GM18520 (cell line): ENCODE results near the gene P4HA3.

Experiments
- ATAC-seq: cut with Tn5 transposase; IDR thresholded peaks from one replicate; pipeline ENCODE4 v1.9.1; 2021; ENCODE audit not compliant: unreplicated experiment

P4HA3 gene

DNA sequence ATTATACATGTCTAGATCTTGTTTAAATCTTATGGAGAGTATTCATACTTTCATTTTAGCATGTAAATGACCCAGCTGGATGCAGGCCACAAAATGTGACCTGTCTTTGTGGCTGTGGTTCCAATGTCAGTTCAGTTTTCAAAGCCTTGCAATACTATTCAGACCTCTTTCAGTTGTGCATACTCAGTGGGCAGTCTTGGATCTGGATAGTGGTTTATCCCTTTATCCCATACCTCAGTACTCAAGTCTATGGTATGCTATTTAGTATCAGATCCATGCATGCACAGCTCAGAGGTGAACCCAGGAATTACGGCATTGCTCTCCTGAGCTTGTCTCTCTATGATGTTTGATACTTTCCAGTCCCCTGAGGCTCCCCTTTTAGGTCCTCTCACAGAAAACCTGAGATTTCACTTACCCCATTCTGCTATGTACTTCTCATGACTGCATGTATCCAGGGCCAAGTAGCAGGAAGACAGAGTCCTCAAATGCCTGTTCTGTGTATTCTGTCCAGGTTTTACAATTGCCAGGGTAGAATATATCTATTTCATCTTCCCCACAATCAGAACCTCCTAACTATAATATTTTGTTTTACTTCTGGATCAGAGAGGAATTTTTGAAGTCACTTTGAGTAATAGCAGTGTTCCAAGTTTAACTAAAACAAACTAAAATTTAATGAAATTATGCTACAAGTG is 6.9 kb upstream of the P4HA3 start:
- no peak for ATAC-seq

DNA sequence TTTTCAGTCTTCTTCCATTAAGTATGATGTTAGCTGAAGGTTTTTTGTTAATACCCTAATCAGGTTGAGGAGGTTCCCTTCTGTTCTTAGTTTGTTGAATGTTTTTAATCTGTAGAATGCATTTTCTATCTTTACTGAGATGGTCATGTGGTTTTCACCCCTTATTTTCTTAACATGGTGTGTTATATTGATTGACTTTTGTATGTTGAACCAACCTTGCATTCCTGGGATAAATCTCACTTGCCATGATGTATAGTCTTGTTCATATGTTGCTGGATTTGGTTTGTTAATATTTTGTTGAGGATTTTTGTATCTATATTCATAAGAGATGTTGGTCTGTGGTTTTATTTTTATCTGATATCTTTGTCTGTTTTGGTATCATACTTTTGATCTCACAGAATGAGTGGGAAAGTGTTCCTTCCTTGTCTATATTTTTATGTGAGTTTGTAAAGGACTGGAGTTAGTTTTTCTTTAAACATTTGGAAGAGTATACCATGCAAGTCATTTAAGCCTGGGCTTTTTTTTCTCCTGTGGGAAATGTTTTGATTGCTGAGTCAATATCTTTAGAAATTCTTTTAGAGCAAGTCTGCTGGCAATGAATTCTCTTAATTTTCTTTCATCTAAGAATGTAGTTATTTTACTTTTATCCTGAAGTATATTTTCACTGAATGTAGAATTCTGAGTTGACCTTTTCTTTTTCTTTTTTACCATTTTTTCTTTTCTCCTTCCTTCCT is 5.5 kb upstream of the P4HA3 start:
- ATAC-seq: no peak

DNA sequence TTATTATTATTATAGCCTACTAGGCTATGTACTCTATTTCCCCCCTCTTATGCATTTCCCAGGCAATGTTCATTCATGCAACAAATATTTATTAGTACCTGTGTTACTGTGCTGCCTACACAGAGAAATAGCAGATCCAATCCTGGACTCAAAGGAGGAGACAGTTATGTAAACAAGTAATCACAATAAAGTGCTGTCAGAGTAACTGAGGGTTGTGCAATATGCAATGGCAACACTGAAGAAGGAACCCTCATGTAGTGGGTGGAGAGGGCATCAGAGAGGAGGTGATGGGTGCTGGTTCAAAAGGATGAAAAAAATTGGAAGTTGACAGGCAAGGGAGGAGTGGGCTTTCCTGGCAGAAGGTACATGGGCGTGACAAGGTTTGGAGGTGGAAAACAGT is 886 bp upstream of the P4HA3 start:
- ATAC-seq: no peak

DNA sequence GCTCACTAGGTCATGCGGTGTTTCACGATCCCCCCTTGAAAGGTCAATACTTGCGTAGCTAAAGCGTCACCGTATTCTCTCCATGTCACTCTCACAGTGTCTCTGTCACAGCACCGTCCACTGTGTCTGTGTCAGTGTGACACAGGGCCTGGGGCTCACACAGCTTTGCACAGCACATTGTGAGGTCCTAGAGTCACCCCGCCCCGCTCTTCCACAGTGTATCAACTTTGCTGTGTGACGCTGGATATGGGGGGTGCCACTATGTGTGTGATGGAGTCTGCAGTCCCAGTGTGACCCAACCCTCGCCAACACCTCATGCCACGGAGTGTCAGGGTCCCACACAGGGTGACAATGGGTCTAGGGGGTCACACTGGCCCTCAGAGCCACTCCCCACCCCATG is 583 bp downstream of the P4HA3 start:
- no peak for ATAC-seq

DNA sequence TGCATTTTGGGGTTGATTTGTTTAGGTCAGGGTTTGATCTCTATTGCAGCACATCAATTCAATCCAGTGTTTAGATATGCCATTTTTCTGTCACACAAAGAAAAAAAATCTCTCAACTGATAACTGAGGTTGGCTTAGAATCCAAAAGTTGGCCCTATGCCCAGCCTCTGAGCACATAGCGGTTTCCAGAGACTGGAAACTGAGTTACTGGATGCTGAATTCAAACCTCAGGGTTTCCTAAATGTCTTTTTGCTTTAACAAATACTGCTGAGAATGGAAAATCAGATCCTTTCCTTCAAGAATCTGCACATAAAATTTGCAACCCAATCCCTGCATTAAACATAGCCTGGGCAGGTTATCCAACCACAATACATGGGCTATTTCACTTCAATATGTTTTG is 4.0 kb downstream of the P4HA3 start:
- ATAC-seq: no peak

DNA sequence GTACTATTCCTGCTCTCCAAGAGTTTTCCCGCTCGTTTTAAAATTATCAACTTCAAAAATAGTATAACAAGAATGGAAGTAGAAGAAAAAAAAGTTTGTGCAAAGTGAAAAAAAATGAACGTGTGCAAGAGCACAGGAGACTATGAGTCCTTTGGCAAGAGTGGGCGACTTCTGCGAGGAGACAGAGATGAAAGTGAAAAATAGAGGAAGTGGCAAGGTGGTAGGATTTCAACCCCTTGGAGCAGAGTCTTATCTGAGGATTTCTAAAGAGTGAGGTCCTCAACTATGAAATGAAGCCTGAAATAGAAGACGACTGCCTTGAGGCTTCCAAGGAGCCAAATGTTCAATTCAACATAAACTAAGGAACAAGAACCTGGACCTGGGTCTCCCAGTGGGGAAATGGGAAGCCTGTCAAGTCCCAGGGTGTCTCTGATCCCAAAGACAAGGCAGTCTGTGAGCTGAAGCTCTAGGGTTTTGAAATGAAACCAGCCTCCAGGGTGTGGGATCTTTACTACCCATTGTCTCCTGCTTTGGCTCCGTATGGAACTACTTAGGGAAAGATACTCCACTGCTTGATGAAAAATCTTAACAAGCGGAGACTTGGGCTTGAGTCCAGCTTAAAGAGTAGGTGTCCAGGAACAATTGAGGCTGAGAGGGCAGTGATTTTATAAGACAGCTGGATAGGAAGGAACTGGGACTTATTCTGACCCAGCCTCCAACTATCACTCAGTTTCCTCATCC is 4.8 kb downstream of the P4HA3 start:
- ATAC-seq: no peak

DNA sequence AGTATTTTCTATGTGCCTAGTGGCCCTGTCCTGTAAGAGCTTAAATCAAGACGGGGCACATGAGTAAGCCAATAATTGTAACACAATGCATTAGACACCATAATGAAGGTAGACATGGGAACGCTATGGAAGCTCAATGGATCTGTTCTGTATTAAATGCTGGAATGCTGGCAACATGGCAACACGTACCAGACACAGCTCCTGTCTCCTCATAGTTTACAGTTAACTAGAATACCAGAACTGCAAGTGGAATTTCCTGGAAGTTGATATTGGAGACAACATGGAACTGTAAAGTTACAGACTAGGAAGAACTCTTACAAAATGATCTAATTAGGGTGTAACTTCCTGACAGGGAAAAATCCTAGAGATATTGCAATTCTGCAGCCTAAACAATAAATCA is 12.4 kb downstream of the P4HA3 start:
- no peak for ATAC-seq

DNA sequence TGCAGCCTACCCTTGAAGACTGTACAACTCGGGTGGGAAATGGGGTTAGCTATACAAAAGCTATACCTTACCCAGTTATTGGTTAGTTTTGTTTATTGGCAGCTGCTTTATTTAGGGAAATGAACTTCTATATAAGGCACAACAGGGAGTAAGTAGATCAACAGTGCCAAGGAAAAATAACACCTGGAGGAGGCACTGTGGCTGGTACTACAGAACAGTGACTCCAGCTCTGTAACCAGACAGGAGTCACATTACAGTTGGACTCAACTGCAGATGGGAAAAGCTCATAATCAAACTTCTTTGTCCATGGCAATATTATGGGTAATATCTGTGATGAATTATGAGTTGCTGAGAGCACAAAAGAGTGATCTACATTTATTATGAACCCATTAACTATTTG is 14.0 kb downstream of the P4HA3 start:
- no peak for ATAC-seq

DNA sequence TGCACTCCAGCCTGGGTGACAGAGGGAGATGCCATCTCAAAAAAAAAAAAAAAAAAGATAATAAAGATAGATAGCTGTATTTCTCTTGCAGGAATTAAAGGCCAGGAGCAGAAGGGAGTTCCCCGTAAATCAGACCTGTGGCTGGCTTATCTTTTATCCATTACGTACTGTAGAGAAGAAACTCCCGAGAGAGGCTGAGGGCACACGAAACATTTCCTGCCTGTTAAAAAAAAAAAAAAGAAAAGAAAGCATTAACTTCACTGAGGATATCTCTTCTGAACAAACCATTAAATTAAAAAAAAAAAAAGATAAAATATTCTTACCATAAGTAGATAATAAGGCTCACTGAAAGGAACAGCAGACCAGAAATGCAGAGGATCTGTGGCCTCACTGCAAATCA is 22.5 kb downstream of the P4HA3 start:
- ATAC-seq: no peak

DNA sequence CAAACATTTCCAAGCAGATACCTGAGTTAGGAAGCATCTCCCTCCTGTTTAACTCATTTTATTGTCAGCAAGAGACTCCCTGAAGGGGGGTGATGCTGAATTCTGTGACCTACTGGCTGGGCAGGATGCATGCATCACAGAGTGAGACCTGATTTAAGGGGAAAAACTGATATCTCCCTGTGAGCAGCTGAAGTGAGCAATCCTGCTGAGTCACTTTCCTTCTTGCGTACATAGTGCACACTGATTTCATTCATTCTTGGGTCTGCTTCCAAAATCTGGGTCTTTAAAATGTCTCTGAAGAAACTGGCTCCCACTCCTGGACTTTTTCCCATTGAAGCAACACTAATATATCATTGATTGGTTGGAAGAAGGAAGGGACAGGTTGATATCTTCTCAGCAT is 23.3 kb downstream of the P4HA3 start:
- ATAC-seq: no peak

DNA sequence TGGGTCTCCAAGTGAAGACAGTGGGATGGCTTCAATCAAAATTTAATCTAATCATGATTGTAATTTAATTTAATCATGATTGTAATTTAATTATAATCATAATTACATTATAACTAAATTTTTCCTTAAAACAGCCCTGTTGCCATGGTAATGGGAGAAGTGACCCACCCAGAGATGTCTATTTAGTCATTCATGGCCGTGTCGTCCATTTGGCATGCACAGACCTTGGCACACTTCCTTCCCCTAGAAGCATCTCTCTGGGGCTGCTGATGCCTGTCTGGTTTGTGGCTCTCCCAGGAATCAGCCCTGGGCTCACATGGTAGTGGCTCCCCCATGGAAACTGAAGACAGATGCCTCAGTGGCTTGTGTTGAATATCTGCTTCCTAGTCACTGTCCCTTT is 27.0 kb downstream of the P4HA3 start:
- no peak for ATAC-seq

DNA sequence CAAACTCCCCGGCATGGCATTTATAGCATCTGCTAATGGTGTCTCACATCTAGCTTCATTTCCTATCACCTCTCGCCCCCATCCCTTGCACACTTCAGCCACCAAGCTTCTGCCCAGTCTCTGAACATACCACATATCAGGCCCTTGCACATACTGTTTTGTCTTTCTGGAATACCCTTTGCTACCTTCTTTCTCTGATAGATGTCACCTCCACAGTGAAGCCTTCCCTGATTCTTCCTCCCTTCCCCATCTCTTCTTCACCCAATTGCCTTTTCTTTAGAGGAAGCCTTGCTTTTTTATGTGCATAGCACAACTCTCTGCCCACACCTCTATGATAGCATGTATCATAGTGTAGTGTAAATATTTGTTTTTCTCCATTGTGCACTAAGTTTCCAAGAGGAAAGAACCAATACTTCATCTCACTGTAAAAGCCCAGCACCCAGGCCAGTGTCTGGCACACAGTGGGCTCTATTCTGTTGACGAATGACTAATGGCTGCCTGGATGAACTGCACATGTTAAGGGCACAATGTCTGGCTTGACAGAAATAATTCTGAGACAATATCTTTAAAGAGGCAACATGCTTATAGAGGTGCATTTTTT is 27.8 kb downstream of the P4HA3 start:
- no peak for ATAC-seq

DNA sequence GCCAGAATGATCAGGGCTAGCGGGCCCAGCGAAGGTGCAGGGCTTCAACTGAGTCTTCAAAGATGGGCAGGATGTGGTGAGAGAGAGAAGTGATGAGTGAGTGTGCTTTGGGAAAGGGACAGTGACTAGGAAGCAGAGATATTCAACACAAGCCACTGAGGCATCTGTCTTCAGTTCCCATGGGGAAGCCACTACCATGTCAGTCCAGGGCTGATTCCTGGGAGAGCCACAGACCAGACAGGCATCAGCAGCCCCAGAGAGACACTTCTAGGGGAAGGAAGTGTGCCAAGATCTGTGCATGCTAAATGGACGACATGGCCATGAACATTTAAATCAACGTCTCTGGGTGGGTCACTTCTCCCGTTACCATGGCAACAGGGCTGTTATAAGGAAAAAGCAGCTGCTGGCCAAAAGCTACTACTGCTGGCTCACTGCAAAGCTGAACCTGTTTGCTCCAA is 28.5 kb downstream of the P4HA3 start:
- no peak for ATAC-seq

DNA sequence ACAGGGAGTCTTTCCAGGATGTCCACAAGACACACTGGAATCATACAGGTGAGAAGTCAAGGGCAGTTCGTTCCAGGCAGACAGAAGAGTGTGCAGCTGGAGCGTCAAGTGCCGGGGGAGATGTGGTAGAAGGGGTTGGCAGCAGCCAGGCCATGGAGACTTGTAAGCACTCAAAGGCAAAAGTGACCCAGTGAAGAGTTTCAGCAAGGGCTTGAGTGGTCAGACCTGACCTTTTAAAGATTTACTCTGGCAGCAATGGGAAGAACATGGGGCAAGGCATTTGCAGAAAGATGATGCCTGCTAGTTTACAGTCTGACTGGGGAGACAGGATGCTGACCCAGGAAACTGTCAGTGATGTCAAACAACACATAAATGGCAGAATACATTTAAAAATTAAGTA is 29.0 kb downstream of the P4HA3 start:
- no peak for ATAC-seq

DNA sequence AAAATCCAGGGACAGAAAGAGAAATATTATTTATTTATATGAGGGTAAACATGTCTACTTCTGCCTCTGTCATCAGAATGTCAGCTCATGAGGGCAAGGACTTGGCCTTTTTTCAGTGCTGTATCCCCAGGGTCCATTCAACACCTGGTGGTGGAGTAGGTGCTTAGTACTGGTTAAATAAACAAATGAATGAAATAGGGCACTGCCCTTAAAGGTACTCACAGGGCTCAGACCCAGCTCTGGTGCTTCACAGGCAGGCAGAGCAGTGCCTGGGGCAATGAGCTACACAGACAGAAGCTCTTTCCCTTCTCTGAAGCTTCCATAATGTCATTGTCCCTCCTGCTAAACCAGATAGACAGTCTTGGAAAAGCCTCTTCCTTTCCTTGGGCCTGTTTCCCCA is 30.9 kb downstream of the P4HA3 start:
- no peak for ATAC-seq

DNA sequence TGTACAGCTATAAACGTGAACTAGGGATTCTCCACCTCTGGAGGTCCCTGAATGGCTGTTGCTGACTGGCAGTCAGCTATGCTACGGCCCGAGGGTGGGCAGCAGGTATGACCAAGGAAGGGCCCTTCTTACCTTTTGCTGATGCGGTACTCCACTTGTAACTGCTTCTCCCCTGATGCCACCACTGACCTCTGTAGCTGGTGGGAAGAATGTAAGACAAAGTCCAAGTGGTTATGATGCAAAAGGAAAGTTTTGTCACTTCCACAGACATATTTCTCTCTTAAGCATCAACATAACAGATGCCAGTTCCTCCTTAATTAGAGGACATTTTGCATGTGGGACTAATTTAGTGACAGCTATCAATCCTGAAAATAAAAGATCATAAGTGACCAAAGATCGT is 32.2 kb downstream of the P4HA3 start:
- ATAC-seq: no peak

DNA sequence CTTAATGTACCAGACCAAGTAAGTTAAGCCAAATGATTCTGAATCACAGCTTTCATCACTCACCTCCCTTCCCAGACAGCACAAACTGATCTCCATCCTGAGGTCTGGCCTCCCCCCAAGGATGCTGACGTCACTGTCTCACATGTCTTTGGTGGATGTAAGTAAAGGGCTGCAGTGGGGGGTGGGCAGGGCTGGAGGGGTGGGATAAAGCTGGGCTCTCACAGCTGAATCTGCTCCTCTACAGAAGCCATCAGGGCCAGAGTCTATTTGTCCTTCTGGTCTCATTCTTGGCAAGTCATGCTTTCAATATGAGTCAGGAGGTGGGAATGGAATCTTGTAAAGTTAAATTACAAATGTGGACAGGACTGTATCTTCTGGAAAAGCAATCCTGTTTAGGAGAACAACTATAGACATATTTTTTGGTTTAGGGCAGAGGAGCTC is 32.7 kb downstream of the P4HA3 start:
- no peak for ATAC-seq

DNA sequence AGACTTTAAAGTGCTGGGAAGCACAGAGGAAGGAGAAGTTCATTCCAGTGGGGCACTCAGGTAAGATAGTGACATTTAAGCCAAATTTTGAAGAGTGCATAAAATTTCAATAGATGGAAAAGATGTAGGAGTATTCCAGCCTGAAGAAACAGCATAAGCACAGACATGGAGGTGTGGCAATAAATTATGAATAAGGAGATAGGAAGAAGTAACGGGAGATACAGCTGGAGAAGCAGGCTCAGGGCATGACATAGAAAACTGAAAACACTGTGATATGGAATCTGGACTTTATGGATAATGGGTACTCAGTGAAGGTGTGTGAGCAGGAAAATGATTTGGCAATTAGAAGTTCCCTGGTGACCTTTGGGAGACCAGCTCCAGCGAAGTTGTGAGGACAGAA is 33.3 kb downstream of the P4HA3 start:
- ATAC-seq: no peak

DNA sequence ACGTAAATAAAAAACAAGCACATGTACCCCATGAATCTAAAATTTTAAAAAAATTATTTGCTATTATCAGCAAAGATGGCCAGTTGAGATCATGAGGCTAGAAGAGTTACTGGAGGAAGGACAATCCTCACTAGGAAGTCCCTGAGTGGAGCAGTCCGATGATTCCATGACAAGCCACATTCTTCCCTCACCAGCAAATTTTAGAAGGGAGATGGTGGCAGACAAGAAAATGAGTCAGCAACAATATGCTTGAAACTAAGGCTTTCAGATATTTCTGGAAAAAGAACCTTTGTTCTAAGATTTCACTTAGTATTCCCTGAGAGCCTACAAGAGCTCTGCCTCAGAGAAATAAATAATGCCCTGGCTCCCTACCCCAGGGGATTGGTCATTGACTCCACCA is 34.9 kb downstream of the P4HA3 start:
- ATAC-seq: no peak

DNA sequence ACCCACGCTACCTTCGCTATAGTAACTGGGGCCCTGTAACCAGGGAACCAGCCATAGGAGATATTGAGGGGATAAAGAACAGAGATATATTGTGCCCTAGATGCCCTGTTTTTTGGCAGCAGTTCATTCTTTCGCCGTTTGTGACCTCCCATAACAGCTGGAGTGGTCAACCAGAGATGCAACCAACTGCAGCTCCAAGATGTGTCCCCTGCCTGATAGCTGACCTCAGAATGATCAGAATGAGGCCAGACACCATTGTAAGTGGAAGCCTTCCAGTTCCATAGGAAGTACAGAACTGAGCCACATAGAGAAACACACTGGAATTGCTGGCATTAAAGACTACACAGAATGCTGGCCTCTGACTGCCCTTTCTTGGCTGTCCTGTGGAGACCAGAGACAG is 39.2 kb downstream of the P4HA3 start:
- no peak for ATAC-seq

DNA sequence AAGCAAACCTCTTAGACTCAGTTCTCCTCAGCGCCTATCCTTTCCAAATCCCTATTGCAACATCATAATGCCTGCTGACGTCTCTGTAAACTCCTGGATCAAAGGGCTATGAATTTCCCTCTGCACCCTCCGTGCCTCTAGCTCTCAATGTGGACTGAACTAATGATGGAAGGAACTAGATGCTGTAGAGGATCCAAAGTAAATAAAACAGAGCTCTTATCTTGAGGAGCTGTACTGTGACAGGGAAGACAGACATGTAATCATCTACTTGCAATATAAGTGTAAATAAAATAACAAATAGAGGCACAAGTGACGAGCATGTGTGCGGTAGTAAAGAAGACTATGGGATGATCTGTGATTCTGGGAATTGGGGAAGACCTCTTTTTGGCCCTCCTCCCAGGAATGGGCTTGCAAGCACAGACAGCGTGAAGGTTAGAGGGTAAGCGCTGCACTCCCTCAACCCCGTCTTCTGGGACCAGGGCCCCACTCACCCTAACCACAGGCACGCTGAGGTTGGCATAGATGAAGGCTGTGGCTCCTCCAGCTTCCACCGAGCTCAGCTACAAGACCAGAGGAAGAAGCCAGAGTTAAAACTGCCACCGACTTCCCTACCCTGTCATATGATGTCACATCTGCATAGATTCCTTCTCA is 42.2 kb downstream of the P4HA3 start:
- no peak for ATAC-seq
